ENCODE results near the gene ATL1. TPM values are rescaled to one million over a fixed set of nuclear protein-coding genes. Genes with fewer than 3 reads are reported as not detected.

ATL1 gene
- total RNA-seq, 4 donors from 2014 or later, result 1.5 to 24.3 (median 13.0) TPM

GRCh38 chr14:50606468-50606867 lies 46.5 kb downstream of the ATL1 start:
- Histone ChIP-seq H3K4me1 (no peaks in the 10 kb centered on the region), H3K36me3 (no peaks in the 10 kb centered on the region), H3K27me3 (no peaks in the 10 kb centered on the region), H3K4me3 (no peak overlapping the region), H3K27ac (no peak overlapping the region), H3K9me3 (no peaks in the 10 kb centered on the region)
- no peak for DNase-seq
- TF ChIP-seq CTCF (IDR thresholded peaks at IDR 0.05) (no peak), POLR2A (IDR thresholded peaks at IDR 0.05) (no peak)
- intact Hi-C loops (cut with DNase I; ENCODE audit: low total_unique reads), result loop anchor here (10.0 kb wide), 1 partner anchor 178 kb away; no protein-coding TSS in a partner anchor

GRCh38 chr14:50607181-50607580 lies 47.2 kb downstream of the ATL1 start:
- H3K4me3 ChIP-seq, result no peak overlapping the region
- no peak for TF ChIP-seq CTCF (IDR thresholded peaks at IDR 0.05)
- TF ChIP-seq POLR2A (IDR thresholded peaks at IDR 0.05), result no peak
- intact Hi-C loops (cut with DNase I; ENCODE audit: low total_unique reads), result loop anchor here (10.0 kb wide), 1 partner anchor 178 kb away; no protein-coding TSS in a partner anchor
- H3K27me3 ChIP-seq, result no peaks in the 10 kb centered on the region
- no peak for DNase-seq
- H3K36me3 ChIP-seq, result no peaks in the 10 kb centered on the region
- no peaks in the 10 kb centered on the region for H3K4me1 ChIP-seq
- no peaks in the 10 kb centered on the region for H3K9me3 ChIP-seq
- H3K27ac ChIP-seq, result no peak overlapping the region

GRCh38 chr14:50607761-50608160 lies 47.8 kb downstream of the ATL1 start:
- intact Hi-C loops (cut with DNase I; ENCODE audit: low total_unique reads), result loop anchor here (10.0 kb wide), 1 partner anchor 177 kb away; no protein-coding TSS in a partner anchor
- Histone ChIP-seq H3K4me1 (no peaks in the 10 kb centered on the region), H3K27me3 (no peaks in the 10 kb centered on the region), H3K9me3 (no peaks in the 10 kb centered on the region), H3K27ac (no peak overlapping the region), H3K4me3 (no peak overlapping the region), H3K36me3 (no peaks in the 10 kb centered on the region)
- no peak for DNase-seq
- TF ChIP-seq POLR2A (IDR thresholded peaks at IDR 0.05) (no peak), CTCF (IDR thresholded peaks at IDR 0.05) (no peak)

GRCh38 chr14:50608302-50608851 lies 48.4 kb downstream of the ATL1 start:
- Histone ChIP-seq H3K27ac (no peak overlapping the region), H3K4me1 (no peaks in the 10 kb centered on the region), H3K9me3 (no peaks in the 10 kb centered on the region), H3K4me3 (no peak overlapping the region), H3K36me3 (no peaks in the 10 kb centered on the region), H3K27me3 (no peaks in the 10 kb centered on the region)
- no peak for DNase-seq
- no peak for TF ChIP-seq CTCF (IDR thresholded peaks at IDR 0.05)
- intact Hi-C loops (cut with DNase I; ENCODE audit: low total_unique reads), result loop anchor here (10.0 kb wide), 1 partner anchor 176 kb away; no protein-coding TSS in a partner anchor

GRCh38 chr14:50610465-50610864 lies 50.5 kb downstream of the ATL1 start:
- intact Hi-C loops (cut with DNase I; ENCODE audit: low total_unique reads), result loop anchor here (10.0 kb wide), 1 partner anchor 254 kb away; no protein-coding TSS in a partner anchor
- no peak for DNase-seq
- H3K27ac ChIP-seq, result no peak overlapping the region
- TF ChIP-seq POLR2A (IDR thresholded peaks at IDR 0.05) (no peak), CTCF (IDR thresholded peaks at IDR 0.05) (no peak)
- no peaks in the 10 kb centered on the region for H3K36me3 ChIP-seq
- H3K9me3 ChIP-seq, result no peaks in the 10 kb centered on the region
- no peak overlapping the region for H3K4me3 ChIP-seq
- no peaks in the 10 kb centered on the region for H3K4me1 ChIP-seq
- no peaks in the 10 kb centered on the region for H3K27me3 ChIP-seq

Data from uterus (tissue), 4 donors.